Superior temporal gyrus (tissue), 1 donor: ENCODE data around the gene NAV1.
"Not testable (repeated sequence)": the region's sequence is repeated elsewhere in the genome, so short reads cannot be mapped to it uniquely, and the experiment has no call there.

Experiments
- DNase-seq: peaks from one replicate; pipeline ENCODE4 v3.0.0-alpha.2; 2016; ENCODE audit errors: extremely low spot score

Gene NAV1

GRCh38 chr1:201544710-201545109 lies 5.8 kb downstream of the NAV1 start:
- no peak for DNase-seq

GRCh38 chr1:201545851-201546492 lies 7.0 kb downstream of the NAV1 start:
- DNase-seq: peak; percentile 34

- not testable (repeated sequence) for DNase-seq
Observed at GRCh38 chr1:201549522-201549921, 10.6 kb downstream of the NAV1 start.

- peak; percentile 10 for DNase-seq
Observed at GRCh38 chr1:201551096-201551495, 12.2 kb downstream of the NAV1 start.

GRCh38 chr1:201551877-201552731 lies 13.2 kb downstream of the NAV1 start:
- peak; percentile 92 for DNase-seq

- DNase-seq: peak; percentile 66
Observed at GRCh38 chr1:201552941-201553351, 14.0 kb downstream of the NAV1 start.

GRCh38 chr1:201553496-201554189 lies 14.7 kb downstream of the NAV1 start:
- peak; percentile 31 for DNase-seq

GRCh38 chr1:201554190-201554600 lies 15.3 kb downstream of the NAV1 start:
- DNase-seq: no peak

- no peak for DNase-seq
Observed at GRCh38 chr1:201554789-201555592, 16.1 kb downstream of the NAV1 start.

GRCh38 chr1:201555593-201555945 lies 16.6 kb downstream of the NAV1 start:
- no peak for DNase-seq

GRCh38 chr1:201556841-201557571 lies 18.1 kb downstream of the NAV1 start:
- DNase-seq: no peak

- peak; percentile 15 for DNase-seq
Observed at GRCh38 chr1:201557572-201557958, 18.6 kb downstream of the NAV1 start.

- peak; percentile 89 for DNase-seq
Observed at GRCh38 chr1:201559679-201560162, 20.8 kb downstream of the NAV1 start.

- DNase-seq: peak; percentile 9
Observed at GRCh38 chr1:201560328-201561194, 21.6 kb downstream of the NAV1 start.

GRCh38 chr1:201561195-201561564 lies 22.3 kb downstream of the NAV1 start:
- no peak for DNase-seq

GRCh38 chr1:201561601-201562000 lies 22.7 kb downstream of the NAV1 start:
- no peak for DNase-seq

- DNase-seq: no peak
Observed at GRCh38 chr1:201562257-201562656, 23.3 kb downstream of the NAV1 start.

- DNase-seq: peak; percentile 17
Observed at GRCh38 chr1:201562659-201563405, 23.9 kb downstream of the NAV1 start.

- DNase-seq: no peak
Observed at GRCh38 chr1:201563406-201563780, 24.5 kb downstream of the NAV1 start.
